B cell (primary cell): Measurements from ENCODE around the gene PDHX.

Source experiments
- CTCF ChIP-seq: fragments of 200-600 bp; IDR thresholded peaks from one replicate; pipeline ENCODE4 v1.8.0; 2022; ENCODE audit warnings: antibody characterized with exemption, mild to moderate bottlenecking
- EZH2 ChIP-seq: IDR thresholded peaks from 2 replicates; pipeline ENCODE4 v1.6.1; 2012; ENCODE audit warnings: borderline replicate concordance, low read depth, mild to moderate bottlenecking, moderate library complexity, low read length; ENCODE audit not compliant: insufficient read depth, poor library complexity, severe bottlenecking

- TF ChIP-seq CTCF: no peak
- no peak for TF ChIP-seq EZH2
These were observed 113.7 kb downstream of the PDHX start for GRCh38 chr11:35029979-35030682.
